ENCODE measurements around the gene MED12. TPM values are rescaled to one million over a fixed set of nuclear protein-coding genes. Genes with fewer than 3 reads are reported as not detected.

Gene MED12
- polyA plus RNA-seq, 1 donor = 52.5 TPM

- DNase-seq = no peak
Observed at GRCh38 chrX:71107762-71108360, 10.5 kb upstream of the MED12 start.

GRCh38 chrX:71109051-71109450, 9.3 kb upstream of the MED12 start:
- DNase-seq = no peak

- DNase-seq = no peak
Observed at GRCh38 chrX:71111141-71111843, 7.1 kb upstream of the MED12 start, which contains the start of gene IL2RG. Gene IL2RG (minus strand): TSS chrX:71111577. CDS start chrX:71111539, 38 bp downstream.

- DNase-seq = no peak
Observed at GRCh38 chrX:71111921-71112431, 6.4 kb upstream of the MED12 start.

GRCh38 chrX:71117358-71117757, 1.0 kb upstream of the MED12 start:
- DNase-seq = no peak

GRCh38 chrX:71118985-71119535, 664 bp downstream of the MED12 start:
- no peak for DNase-seq

- DNase-seq = no peak
Observed at GRCh38 chrX:71128166-71128833, 9.9 kb downstream of the MED12 start.

GRCh38 chrX:71128915-71129765, 10.7 kb downstream of the MED12 start:
- peak; percentile 43 for DNase-seq

- no peak for DNase-seq
Observed at GRCh38 chrX:71131510-71131909, 13.1 kb downstream of the MED12 start.

GRCh38 chrX:71140440-71140839, 22.0 kb downstream of the MED12 start:
- DNase-seq = no peak

- no peak for DNase-seq
Observed at GRCh38 chrX:71143508-71143907, 25.1 kb downstream of the MED12 start.

GRCh38 chrX:71144651-71145050, 26.3 kb downstream of the MED12 start, which contains the start of gene NLGN3:
Gene NLGN3 (plus strand): TSS chrX:71144841. CDS start chrX:71147750, 2,909 bp downstream.
- no peak for DNase-seq

GRCh38 chrX:71147496-71148277, 29.3 kb downstream of the MED12 start:
- no peak for DNase-seq

GRCh38 chrX:71148278-71148663, 29.9 kb downstream of the MED12 start:
- no peak for DNase-seq

GRCh38 chrX:71151366-71151765, 33.0 kb downstream of the MED12 start:
- DNase-seq = no peak

GRCh38 chrX:71154196-71154595, 35.8 kb downstream of the MED12 start:
- no peak for DNase-seq

- no peak for DNase-seq
Observed at GRCh38 chrX:71154641-71155040, 36.2 kb downstream of the MED12 start.

- no peak for DNase-seq
Observed at GRCh38 chrX:71158603-71159002, 40.2 kb downstream of the MED12 start.

GRCh38 chrX:71159335-71159734, 40.9 kb downstream of the MED12 start:
- no peak for DNase-seq

GRCh38 chrX:71160475-71160874, 42.1 kb downstream of the MED12 start:
- no peak for DNase-seq

GRCh38 chrX:71162981-71163380, 44.6 kb downstream of the MED12 start:
- DNase-seq = no peak
